Panc1 (cell line): ENCODE results near the gene KIAA1755.

Experiments used
- TF ChIP-seq, protein P1 (sequence below): fragments of 450-650 bp; IDR thresholded peaks from 2 replicates; pipeline ENCODE4 v1.5.1; 2017; ENCODE audit warnings: mild to moderate bottlenecking
- TF ChIP-seq, protein P2 (sequence below), 2 experiments: IDR thresholded peaks; 2 replicates each; pipeline ENCODE4 v1.6.1; 2011 to 2012; ENCODE audit warnings: low read depth in 2 of 2, control low read depth in 1 of 2, low read length in 1 of 2, mild to moderate bottlenecking in 1 of 2, moderate library complexity in 1 of 2; ENCODE audit not compliant: insufficient read depth in 1 of 2

DNA sequence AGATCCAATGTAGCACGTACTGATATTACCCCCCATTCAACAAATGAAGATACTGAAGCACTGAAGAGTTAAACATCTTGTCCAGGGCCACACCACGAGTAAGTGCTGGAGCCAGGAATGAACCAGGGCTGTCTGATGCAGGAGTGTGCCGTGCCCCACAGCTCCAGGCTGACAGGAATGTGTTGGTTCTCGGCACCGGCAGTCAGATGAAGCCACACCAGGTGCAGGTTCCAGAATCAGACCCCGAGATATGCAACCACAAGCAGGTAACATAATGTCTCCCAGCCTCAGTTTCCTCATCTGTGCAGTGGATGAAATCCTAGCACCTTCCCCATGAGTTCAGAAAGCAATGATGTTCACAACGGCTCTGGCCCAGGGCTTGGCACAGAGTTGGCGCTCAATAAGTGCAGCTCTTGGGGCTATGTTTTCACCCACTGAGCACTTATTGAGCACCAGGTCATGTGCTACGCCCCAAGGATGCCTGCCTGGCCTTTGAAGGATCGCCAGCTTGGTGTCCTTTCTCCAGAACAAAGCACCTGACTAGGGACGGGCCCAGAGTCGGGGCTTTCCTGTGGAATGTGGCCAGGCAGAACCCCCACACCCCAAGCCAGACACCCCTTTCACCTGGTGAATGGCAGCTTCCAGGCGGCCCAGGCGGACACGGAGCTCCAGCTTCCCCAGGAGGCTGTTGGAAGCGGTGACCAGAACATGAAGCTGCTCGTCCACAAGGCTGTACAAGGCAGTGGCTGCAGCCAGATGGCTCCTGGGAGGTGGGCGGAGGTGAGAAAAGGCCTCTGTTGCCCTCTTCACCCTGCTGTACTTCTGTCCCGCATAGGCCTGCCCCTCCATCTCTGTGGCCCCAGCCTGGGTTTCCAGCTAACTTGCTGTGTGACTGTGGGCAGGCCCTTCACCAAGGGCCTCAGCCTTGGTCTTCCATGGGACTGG is 41.3 kb downstream of the KIAA1755 start:
- TF ChIP-seq, protein P1, sequence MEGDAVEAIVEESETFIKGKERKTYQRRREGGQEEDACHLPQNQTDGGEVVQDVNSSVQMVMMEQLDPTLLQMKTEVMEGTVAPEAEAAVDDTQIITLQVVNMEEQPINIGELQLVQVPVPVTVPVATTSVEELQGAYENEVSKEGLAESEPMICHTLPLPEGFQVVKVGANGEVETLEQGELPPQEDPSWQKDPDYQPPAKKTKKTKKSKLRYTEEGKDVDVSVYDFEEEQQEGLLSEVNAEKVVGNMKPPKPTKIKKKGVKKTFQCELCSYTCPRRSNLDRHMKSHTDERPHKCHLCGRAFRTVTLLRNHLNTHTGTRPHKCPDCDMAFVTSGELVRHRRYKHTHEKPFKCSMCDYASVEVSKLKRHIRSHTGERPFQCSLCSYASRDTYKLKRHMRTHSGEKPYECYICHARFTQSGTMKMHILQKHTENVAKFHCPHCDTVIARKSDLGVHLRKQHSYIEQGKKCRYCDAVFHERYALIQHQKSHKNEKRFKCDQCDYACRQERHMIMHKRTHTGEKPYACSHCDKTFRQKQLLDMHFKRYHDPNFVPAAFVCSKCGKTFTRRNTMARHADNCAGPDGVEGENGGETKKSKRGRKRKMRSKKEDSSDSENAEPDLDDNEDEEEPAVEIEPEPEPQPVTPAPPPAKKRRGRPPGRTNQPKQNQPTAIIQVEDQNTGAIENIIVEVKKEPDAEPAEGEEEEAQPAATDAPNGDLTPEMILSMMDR: no peak
- TF ChIP-seq, protein P2, sequence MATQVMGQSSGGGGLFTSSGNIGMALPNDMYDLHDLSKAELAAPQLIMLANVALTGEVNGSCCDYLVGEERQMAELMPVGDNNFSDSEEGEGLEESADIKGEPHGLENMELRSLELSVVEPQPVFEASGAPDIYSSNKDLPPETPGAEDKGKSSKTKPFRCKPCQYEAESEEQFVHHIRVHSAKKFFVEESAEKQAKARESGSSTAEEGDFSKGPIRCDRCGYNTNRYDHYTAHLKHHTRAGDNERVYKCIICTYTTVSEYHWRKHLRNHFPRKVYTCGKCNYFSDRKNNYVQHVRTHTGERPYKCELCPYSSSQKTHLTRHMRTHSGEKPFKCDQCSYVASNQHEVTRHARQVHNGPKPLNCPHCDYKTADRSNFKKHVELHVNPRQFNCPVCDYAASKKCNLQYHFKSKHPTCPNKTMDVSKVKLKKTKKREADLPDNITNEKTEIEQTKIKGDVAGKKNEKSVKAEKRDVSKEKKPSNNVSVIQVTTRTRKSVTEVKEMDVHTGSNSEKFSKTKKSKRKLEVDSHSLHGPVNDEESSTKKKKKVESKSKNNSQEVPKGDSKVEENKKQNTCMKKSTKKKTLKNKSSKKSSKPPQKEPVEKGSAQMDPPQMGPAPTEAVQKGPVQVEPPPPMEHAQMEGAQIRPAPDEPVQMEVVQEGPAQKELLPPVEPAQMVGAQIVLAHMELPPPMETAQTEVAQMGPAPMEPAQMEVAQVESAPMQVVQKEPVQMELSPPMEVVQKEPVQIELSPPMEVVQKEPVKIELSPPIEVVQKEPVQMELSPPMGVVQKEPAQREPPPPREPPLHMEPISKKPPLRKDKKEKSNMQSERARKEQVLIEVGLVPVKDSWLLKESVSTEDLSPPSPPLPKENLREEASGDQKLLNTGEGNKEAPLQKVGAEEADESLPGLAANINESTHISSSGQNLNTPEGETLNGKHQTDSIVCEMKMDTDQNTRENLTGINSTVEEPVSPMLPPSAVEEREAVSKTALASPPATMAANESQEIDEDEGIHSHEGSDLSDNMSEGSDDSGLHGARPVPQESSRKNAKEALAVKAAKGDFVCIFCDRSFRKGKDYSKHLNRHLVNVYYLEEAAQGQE (IDR thresholded peaks at IDR 0.05; ENCODE audit: insufficient read depth in 1 of 2, low read depth in 2 of 2, low read length in 1 of 2): no peak
